HG03135 (cell line): ENCODE results near the gene ZC3H8.
"Not testable (repeated sequence)": the region's sequence is repeated elsewhere in the genome, so short reads cannot be mapped to it uniquely, and the experiment has no call there.

Source experiments
- ATAC-seq: cut with Tn5 transposase; IDR thresholded peaks from one replicate; pipeline ENCODE4 v1.9.1; 2021; ENCODE audit warnings: mild to moderate bottlenecking, moderate library complexity; ENCODE audit not compliant: unreplicated experiment

The ZC3H8 gene

GRCh38 chr2:112254466-112255240 lies at the start of gene ZC3H8:
Gene ZC3H8 (minus strand): TSS chr2:112255042. CDS start chr2:112254981, 61 bp downstream.
- ATAC-seq, result peak; percentile 93

DNA sequence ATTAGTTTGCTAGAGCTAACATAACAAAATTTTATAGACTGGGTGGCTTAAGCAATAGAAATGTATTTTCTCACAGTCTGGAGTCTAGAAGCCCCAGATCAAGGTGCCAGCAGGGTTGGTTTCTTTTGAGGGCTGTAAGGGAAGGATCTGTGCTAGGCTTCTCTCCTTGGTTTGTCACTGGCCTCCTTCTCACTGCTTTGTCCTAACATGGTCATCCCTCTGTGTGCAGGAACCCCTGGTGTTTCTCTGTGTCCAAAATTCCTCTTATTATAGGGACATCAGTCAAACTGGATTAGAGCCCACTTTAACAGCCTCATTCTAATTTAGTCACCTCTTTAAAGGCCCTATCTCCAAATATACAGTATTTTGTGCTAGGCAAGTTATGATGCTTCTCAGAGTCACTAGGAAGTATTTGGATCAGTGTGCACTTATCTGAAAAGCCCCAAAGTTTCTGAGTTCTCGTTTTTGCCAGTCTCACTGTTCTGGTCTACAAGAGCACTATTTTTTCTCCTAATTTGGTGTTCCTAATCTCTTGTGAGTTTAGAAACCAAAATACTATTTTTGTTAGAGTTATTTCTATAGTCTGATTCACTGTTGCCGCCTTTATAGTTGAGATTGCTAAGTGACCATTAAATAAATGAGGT lies 49.6 kb upstream of the ZC3H8 start:
- ATAC-seq, result no peak

GRCh38 chr2:112301973-112302372 lies 47.1 kb upstream of the ZC3H8 start:
- ATAC-seq, result no peak

- ATAC-seq, result no peak
These were observed 46.3 kb upstream of the ZC3H8 start for GRCh38 chr2:112301171-112301584.

DNA sequence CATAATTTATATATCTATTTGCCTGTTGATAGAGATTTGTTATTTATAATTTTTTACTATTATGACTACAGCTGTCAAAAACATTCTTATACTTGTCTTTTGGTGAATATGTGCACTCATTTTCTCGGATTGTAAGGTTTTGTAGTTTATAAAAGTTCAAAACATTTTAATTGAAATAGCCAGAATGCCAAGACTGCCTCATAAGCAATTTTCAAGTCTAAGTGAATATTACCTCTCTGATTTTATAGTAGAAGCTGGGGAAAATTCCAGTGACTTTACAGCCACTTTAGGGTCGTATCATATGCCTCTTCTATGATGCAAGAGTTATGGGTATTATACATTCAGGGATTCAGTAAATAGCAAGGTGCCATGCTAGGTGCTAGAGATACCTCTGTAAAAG lies 41.6 kb upstream of the ZC3H8 start:
- ATAC-seq, result no peak

GRCh38 chr2:112295407-112296078 lies 40.7 kb upstream of the ZC3H8 start:
- no peak for ATAC-seq

DNA sequence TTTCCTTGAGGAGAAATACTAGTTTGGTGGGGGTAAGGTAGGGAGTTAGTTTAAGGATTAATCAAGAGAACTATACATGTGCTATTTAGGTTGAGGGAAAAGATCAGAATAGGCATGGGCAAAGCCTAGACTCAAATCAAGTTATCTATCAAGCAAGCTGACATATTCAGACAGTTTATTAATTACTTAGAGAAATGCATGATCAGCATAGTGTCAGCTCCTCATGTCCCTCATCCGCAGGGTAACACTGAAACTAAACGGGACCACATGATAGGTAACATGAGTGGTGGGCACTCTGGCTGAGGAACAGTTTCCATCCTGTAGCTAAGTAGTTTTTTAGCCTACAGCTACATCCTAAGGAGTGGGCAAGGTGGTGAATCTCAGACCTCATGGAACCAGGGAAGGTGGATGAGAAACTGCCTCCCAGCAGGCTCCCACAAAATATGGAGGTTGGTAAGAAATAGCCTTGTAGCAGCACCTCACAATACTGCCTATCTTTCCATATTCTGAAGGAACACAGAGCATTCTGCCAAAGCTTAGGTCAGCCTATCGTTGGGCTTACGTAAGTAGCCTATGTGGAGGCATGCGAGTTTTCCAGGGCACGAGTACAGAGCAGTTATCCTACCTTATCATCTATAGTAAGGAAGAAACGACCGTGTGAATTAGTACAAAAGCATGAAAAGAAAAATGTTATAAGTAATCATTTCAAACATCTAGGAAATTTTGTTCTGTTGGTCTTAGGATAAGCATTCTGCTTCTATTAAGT lies 39.0 kb upstream of the ZC3H8 start:
- no peak for ATAC-seq

DNA sequence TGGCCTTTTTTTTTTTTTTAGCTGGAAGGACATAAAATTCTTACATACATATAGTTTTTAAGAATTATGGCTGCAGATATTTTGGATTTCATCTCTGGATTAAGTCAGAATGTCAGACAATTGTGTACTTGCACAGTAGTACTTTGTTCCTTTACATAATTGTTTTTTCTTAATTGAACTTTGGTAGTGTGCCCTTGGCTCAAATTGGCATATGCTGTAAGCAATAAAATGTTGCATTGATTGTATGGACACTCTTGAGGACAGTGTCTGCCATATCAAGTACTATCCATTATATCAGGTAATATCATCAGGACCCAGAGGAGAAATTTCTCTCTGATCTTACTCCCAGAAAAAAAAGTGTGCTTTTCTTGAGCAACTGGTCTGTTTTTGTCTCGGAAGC lies 35.8 kb upstream of the ZC3H8 start:
- ATAC-seq, result no peak

DNA sequence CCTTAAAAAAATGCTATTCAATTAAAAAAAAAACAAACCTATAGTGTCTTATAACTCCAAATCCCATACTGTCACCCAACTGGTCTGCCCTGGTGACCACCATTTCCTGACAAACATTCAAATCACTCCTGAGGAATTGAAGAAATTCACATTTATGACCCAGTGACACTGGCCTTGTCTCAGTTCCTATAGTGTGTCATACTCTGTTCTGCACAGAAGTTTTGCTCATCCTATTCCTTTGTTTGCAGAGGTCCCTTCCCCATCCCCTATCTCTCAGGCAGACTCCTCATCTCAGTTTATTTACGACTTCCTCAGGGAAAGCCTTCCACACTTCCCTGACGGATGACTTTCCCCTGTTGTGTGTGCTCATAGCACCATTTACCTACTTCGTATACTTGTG lies 35.2 kb upstream of the ZC3H8 start:
- ATAC-seq, result no peak

GRCh38 chr2:112283535-112283934 lies 28.7 kb upstream of the ZC3H8 start:
- ATAC-seq, result not testable (repeated sequence)

GRCh38 chr2:112282066-112282465 lies 27.2 kb upstream of the ZC3H8 start:
- ATAC-seq, result not testable (repeated sequence)

DNA sequence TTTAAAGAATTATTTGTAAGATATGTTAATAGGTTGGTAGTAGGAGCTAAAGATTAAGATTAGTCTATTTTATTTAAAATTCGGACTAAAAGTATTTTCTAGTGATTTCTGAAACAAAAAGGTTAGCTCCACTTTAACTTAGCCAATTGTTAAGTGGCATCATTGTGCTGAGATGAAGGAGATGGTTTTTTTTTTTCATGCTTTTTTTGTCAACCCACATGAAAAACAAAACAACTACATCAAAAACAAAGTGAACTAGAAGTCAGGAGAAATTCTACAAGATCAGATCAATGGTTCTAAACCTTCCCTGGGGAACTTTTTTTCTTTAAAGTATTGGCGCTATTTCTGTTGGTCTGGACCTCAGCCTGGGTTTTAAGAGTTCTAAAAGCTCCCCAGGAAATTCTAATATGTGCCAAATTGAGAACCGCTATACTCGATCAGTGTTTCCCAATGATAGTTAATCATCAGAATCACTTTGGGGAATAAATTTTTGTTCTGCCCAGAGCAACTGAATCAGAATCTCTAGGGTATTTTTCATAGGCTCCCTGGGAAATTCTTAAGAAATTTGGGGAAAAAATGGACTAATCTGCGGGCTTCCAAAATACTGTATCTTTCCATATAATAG lies 22.9 kb upstream of the ZC3H8 start:
- no peak for ATAC-seq

DNA sequence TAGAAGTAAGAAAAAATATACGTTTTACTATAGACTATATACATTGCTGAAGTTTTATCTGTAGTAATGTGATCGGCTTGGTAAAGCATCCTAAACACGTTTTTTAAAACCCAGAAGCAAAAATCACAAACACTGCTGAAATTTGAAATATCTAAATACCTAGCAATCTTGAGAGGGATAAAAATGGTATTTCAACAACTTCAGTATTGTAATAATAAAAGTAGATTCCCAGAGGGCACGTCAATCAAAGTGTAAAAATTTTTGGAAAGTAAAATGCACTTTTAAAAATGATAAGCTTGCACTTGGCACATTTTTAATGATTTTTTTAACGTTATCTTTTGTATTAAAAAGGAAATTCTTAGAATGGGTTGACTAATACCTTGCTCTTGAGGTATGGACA lies 22.1 kb upstream of the ZC3H8 start:
- ATAC-seq, result no peak

DNA sequence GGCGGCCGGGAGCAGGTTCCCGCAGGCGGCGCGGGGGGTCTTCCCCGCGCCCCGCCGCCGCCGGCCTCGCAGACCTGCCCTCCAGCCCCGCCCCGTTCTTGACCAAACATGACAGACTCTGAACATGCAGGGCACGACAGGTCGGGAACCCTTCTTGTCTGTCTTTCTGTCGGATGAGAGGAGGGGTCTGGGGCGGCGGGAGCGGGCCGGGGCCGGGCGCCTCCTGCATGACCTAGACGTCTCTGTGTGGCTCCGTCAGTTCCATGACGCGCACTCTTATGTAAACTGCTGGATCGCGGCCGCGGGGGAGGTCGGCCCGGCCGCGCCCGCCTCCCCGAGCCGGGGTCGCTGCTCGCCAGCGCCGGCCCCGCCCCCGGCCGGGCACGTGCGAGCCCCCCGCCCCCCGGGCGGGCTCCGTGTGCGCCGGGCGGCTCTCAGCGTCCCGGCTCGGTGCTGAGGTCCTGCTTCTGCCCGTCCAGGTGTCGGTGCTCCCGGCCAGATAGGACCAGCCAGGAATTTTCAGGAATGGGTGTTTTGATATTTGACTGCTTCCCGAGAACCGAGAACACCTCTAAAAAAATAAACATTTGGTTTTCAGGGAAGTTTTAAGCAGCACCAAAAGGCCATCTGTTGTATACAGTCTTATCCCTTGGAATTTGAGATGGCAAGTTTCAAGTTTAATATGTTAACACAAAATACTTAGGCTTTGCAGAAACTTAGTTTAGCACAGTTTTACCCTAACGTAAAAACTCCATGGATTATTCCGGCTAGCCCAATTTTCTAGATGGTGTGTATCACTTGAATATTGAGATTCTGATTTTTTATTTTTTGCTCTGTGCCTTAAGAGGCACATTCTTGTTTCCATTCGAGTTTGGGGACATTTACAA lies 21.3 kb upstream of the ZC3H8 start:
- peak; percentile 50 for ATAC-seq

DNA sequence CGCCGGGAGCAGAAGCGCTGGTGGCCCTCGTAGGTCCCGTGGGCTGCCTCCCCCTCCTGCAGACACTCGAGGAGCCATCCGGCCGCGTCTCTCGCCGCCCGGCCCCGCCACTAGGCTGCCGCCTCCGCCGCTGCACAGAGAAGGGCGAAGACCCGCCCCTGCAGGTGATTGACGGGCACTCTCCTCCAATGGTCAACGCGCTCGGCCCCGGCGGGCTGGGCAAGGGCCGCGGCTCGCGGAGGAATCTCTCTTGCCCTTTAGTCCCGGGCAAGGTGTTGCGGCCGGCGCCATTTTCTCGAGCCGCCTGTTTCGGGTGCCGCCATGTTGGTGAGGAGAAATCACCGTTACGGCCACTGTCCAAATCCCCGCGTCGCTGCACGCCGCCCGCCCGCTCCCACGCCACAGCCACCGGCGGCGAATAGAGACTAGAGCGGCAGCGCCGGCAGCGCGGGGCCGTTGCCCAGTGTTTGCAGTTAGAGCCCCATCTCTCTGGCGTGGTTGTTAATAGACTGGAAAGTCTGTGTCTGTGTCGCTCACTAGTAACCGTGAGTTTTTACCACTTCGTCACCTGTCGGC lies 20.6 kb upstream of the ZC3H8 start, which contains the start of gene ZC3H6:
TSS of gene ZC3H6 (plus strand) at position 287 of the 576 bp plus-strand sequence. CDS start 398 bp downstream, outside the sequence.
- ATAC-seq, result peak; percentile 93

DNA sequence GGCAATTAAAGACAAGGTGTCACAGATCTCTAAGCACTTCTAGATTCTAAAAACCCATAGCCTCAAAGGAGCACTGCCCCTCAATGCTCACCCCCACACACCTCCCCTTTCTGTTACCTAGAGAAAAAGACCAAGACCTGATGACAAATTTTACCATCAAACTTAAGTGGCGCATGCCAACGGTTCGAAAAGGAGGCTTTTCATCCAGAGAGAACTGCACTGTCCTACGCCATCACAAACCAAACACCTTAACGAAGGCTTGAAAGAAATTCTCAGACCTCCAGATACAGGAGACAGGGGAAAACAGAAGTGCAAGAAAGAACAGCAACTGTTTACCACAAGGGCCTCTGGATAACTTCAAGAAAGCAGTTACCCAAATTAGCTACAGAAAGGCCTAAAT lies 18.5 kb upstream of the ZC3H8 start:
- no peak for ATAC-seq

GRCh38 chr2:112272669-112273068 lies 17.8 kb upstream of the ZC3H8 start:
- no peak for ATAC-seq

- ATAC-seq, result no peak
These were observed 13.7 kb upstream of the ZC3H8 start for GRCh38 chr2:112268547-112268946.

- ATAC-seq, result no peak
These were observed 8.0 kb upstream of the ZC3H8 start for GRCh38 chr2:112262876-112263275.
